Hepatocyte (in vitro differentiated cells): Measurements from ENCODE around the gene RUVBL2.

ENCODE experiments used
- CTCF ChIP-seq: fragments of 200-600 bp; sonication (generic); IDR thresholded peaks from 2 replicates; pipeline ENCODE4 v1.5.1; 2016; ENCODE audit warnings: antibody characterized with exemption, mild to moderate bottlenecking; ENCODE audit not compliant: poor library complexity
- EZH2 ChIP-seq: fragments of 200-600 bp; sonication (generic); IDR thresholded peaks from 2 replicates; pipeline ENCODE4 v1.6.1; 2016; ENCODE audit warnings: antibody characterized with exemption, mild to moderate bottlenecking, borderline replicate concordance
- EZH2phosphoT487 ChIP-seq: fragments of 200-600 bp; sonication (generic); IDR thresholded peaks from one replicate; pipeline ENCODE4 v1.6.1; 2018; ENCODE audit warnings: antibody characterized with exemption, mild to moderate bottlenecking, low read depth, moderate library complexity; ENCODE audit not compliant: unreplicated experiment, severe bottlenecking

GRCh38 chr19:49006905-49007304 lies 13.2 kb downstream of the RUVBL2 start:
- TF ChIP-seq CTCF (no peak), EZH2 (no peak), EZH2phosphoT487 (no peak)
